ENCODE data around the gene COPE.

- TF ChIP-seq CTCF (IDR thresholded peaks at IDR 0.05; ENCODE audit: low read depth, low read length) (no peak), EZH2phosphoT487 (IDR thresholded peaks at IDR 0.05; ENCODE audit: low read depth) (no peak)
Measured at GRCh38 chr19:18861917-18862316, 57.3 kb downstream of the COPE start.

Measured in OCI-LY3 (cell line).